ENCODE data around the gene PADI2. TPM values are rescaled to one million over a fixed set of nuclear protein-coding genes. Genes with fewer than 3 reads are reported as not detected.

Gene PADI2
- polyA plus RNA-seq, 1 experiment, result not detected

- ChIA-PET CTCF (interaction anchor here (0.9 kb wide), 1 partner anchor 88 kb away, joined by 4 read pairs; no protein-coding TSS in a partner anchor), POLR2A (no interaction called here)
- no peak overlapping the region for H3K27ac ChIP-seq (ENCODE audit: low read depth, low read length)
- H3K9me3 ChIP-seq (ENCODE audit: control insufficient read depth, insufficient read depth, low read length), result peaks cover 25% of the 10 kb centered on the region
- H3K4me3 ChIP-seq (ENCODE audit: low read depth, low read length), result no peak overlapping the region
- TF ChIP-seq, protein P1, sequence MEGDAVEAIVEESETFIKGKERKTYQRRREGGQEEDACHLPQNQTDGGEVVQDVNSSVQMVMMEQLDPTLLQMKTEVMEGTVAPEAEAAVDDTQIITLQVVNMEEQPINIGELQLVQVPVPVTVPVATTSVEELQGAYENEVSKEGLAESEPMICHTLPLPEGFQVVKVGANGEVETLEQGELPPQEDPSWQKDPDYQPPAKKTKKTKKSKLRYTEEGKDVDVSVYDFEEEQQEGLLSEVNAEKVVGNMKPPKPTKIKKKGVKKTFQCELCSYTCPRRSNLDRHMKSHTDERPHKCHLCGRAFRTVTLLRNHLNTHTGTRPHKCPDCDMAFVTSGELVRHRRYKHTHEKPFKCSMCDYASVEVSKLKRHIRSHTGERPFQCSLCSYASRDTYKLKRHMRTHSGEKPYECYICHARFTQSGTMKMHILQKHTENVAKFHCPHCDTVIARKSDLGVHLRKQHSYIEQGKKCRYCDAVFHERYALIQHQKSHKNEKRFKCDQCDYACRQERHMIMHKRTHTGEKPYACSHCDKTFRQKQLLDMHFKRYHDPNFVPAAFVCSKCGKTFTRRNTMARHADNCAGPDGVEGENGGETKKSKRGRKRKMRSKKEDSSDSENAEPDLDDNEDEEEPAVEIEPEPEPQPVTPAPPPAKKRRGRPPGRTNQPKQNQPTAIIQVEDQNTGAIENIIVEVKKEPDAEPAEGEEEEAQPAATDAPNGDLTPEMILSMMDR (IDR thresholded peaks at IDR 0.05; ENCODE audit: low read depth, low read length), result no peak
- no peak for DNase-seq (ENCODE audit: low read depth, low spot score)
- H3K27me3 ChIP-seq (ENCODE audit: control insufficient read depth, insufficient read depth, low read length), result peaks cover 5% of the 10 kb centered on the region
These were observed 29.8 kb upstream of the PADI2 start for GRCh38 chr1:17148950-17149608.

- Histone ChIP-seq H3K27ac (ENCODE audit: low read depth, low read length) (no peak overlapping the region), H3K27me3 (ENCODE audit: control insufficient read depth, insufficient read depth, low read length) (peaks cover 3% of the 10 kb centered on the region), H3K9me3 (ENCODE audit: control insufficient read depth, insufficient read depth, low read length) (peaks cover 12% of the 10 kb centered on the region), H3K4me3 (ENCODE audit: low read depth, low read length) (no peak overlapping the region)
- no peak for DNase-seq (ENCODE audit: low read depth, low spot score)
- POLR2A ChIA-PET, result no interaction called here
- TF ChIP-seq, protein P1 (IDR thresholded peaks at IDR 0.05; ENCODE audit: low read depth, low read length), result no peak
- CTCF ChIA-PET, result no interaction called here
These were observed 26.4 kb upstream of the PADI2 start for GRCh38 chr1:17145648-17146047.

- TF ChIP-seq, protein P1 (IDR thresholded peaks at IDR 0.05; ENCODE audit: low read depth, low read length), result no peak
- ChIA-PET CTCF (no interaction called here), POLR2A (no interaction called here)
- DNase-seq (ENCODE audit: low read depth, low spot score), result no peak
- Histone ChIP-seq H3K27me3 (ENCODE audit: control insufficient read depth, insufficient read depth, low read length) (no peaks in the 10 kb centered on the region), H3K9me3 (ENCODE audit: control insufficient read depth, insufficient read depth, low read length) (no peaks in the 10 kb centered on the region), H3K4me3 (ENCODE audit: low read depth, low read length) (no peak overlapping the region), H3K27ac (ENCODE audit: low read depth, low read length) (no peak overlapping the region)
These were observed 24.5 kb upstream of the PADI2 start for GRCh38 chr1:17143760-17144159.

DNA sequence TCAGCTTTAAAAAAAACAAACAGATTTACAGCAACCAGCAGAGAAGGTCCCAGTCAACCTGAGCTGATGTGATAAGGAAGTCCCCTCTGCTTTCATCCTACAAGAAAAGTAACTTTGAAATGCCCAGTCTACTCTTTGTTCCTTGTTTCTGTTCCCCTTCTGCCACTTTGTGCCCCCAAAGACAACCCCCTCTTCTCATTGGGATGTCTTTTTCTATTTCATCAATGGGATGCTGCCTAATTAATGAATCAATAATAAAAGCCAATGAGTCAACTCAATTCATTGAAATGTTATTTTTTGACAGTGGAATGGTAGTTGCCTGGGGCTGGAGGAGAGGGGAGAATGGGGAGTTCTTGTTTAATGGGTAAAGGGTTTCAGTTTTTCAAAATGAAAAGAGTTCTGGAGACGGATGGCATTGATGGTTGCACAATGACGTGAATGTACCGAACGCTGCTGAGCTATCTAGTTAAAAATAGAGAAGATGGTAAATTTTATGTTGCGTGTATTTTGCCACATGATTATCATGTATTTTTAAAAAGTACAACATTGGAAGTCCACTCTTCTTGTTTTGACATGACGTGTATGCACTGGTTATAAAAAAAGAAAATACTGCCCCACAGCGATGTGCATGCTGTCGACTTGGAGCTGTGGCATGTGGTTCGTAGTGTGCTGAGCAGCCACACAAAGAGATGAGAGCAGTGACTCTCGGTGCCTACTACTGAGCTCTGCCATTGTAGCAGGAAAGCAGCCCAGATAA lies 22.4 kb upstream of the PADI2 start:
- TF ChIP-seq, protein P1 (IDR thresholded peaks at IDR 0.05; ENCODE audit: low read depth, low read length), result no peak
- ChIA-PET POLR2A (no interaction called here), CTCF (interaction anchor here (1.3 kb wide), 1 partner anchor 16 kb away, joined by 4 read pairs; no protein-coding TSS in a partner anchor)
- Histone ChIP-seq H3K27me3 (ENCODE audit: control insufficient read depth, insufficient read depth, low read length) (no peaks in the 10 kb centered on the region), H3K9me3 (ENCODE audit: control insufficient read depth, insufficient read depth, low read length) (no peaks in the 10 kb centered on the region), H3K27ac (ENCODE audit: low read depth, low read length) (no peak overlapping the region), H3K4me3 (ENCODE audit: low read depth, low read length) (no peak overlapping the region)
- no peak for DNase-seq (ENCODE audit: low read depth, low spot score)

- ChIA-PET CTCF (interaction anchor here (1.1 kb wide), 1 partner anchor 15 kb away, joined by 3 read pairs; no protein-coding TSS in a partner anchor), POLR2A (no interaction called here)
- no peak overlapping the region for H3K4me3 ChIP-seq (ENCODE audit: low read depth, low read length)
- H3K9me3 ChIP-seq (ENCODE audit: control insufficient read depth, insufficient read depth, low read length), result no peaks in the 10 kb centered on the region
- no peak for DNase-seq (ENCODE audit: low read depth, low spot score)
- no peaks in the 10 kb centered on the region for H3K27me3 ChIP-seq (ENCODE audit: control insufficient read depth, insufficient read depth, low read length)
- TF ChIP-seq, protein P1 (IDR thresholded peaks at IDR 0.05; ENCODE audit: low read depth, low read length), result no peak
- H3K27ac ChIP-seq (ENCODE audit: low read depth, low read length), result no peak overlapping the region
These were observed 21.0 kb upstream of the PADI2 start for GRCh38 chr1:17140279-17140678.
